Ovary (tissue), 3 donors: Measurements from ENCODE around the gene TIMP1.

ENCODE experiments used
- POLR2A ChIP-seq: fragments of 450-650 bp; IDR thresholded peaks from one replicate; pipeline ENCODE4 v1.6.1; 2017; ENCODE audit warnings: antibody characterized with exemption, mild to moderate bottlenecking, moderate library complexity
- TF ChIP-seq, protein P1 (sequence below), 3 donors: fragments of 450-650 bp in 2 of 3; fragments of 200-600 bp in 1 of 3; IDR thresholded peaks; one replicate each; pipeline versions ENCODE4 v1.5.1 to v1.8.0; 2016 to 2022; ENCODE audit warnings: antibody characterized with exemption in 3 of 3, mild to moderate bottlenecking in 1 of 3
- donor health status: DM: no; HTN: no; CAD: no.

DNA sequence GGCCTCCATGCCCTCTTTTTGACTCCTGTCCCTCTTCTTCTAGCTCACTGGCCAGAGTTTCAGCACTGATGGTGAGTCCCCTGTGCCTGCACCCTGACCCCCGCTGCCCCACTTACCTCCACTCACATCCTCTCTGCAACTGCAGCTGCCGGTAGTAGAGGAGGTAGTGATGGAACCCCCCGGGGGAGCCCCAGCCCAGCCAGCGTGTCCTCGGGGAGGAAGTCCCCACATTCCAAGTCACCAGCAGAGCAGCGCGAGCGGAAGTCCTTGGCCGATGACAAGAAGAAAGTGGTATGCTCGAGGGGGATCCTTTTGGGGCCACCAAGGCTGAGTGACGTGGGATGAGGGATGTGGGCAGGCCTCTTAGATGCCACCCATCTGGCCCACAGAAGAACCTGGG is 15.4 kb upstream of the TIMP1 start:
- TF ChIP-seq, protein P1, sequence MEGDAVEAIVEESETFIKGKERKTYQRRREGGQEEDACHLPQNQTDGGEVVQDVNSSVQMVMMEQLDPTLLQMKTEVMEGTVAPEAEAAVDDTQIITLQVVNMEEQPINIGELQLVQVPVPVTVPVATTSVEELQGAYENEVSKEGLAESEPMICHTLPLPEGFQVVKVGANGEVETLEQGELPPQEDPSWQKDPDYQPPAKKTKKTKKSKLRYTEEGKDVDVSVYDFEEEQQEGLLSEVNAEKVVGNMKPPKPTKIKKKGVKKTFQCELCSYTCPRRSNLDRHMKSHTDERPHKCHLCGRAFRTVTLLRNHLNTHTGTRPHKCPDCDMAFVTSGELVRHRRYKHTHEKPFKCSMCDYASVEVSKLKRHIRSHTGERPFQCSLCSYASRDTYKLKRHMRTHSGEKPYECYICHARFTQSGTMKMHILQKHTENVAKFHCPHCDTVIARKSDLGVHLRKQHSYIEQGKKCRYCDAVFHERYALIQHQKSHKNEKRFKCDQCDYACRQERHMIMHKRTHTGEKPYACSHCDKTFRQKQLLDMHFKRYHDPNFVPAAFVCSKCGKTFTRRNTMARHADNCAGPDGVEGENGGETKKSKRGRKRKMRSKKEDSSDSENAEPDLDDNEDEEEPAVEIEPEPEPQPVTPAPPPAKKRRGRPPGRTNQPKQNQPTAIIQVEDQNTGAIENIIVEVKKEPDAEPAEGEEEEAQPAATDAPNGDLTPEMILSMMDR (IDR thresholded peaks at IDR 0.05): no peak
- TF ChIP-seq POLR2A: no peak
